Stomach (tissue), 9 donors: ENCODE measurements around the gene AKR1A1. TPM values are rescaled to one million over a fixed set of nuclear protein-coding genes. Genes with fewer than 3 reads are reported as not detected.

Experiments used
- DNase-seq, 2 donors: peaks; one replicate each; pipeline versions ENCODE4 v3.0.0 to v3.0.0-alpha.2; 2013 to 2019
- H3K27ac ChIP-seq, 5 donors: fragments of 200-600 bp in 4 of 5; sonication (generic) in 4 of 5; one replicate each; pipeline ENCODE4 v1.5.1; 2013 to 2019; ENCODE audit warnings: mild to moderate bottlenecking in 1 of 5, moderate library complexity in 1 of 5
- H3K27me3 ChIP-seq, 3 donors: fragments of 200-600 bp; sonication (generic); one replicate each; pipeline ENCODE4 v1.5.1; 2017 to 2019; ENCODE audit warnings: mixed run types in 1 of 3
- H3K36me3 ChIP-seq, 4 donors: fragments of 200-600 bp; sonication (generic); 1 replicate in 3 of 4; 2 replicates in 1 of 4; pipeline ENCODE4 v1.5.1; 2016 to 2019
- H3K4me1 ChIP-seq, 4 donors: fragments of 200-600 bp; sonication (generic); one replicate each; pipeline ENCODE4 v1.5.1; 2016 to 2019
- H3K4me3 ChIP-seq, 4 donors: fragments of 200-600 bp; sonication (generic) in 3 of 4; one replicate each; pipeline ENCODE4 v1.5.1; 2016 to 2019; ENCODE audit warnings: mild to moderate bottlenecking in 1 of 4
- H3K9me3 ChIP-seq, 4 donors: fragments of 200-600 bp; sonication (generic); one replicate each; pipeline ENCODE4 v1.5.1; 2016 to 2019
- CTCF ChIP-seq, 7 experiments: fragments of 450-650 bp in 4 of 7; fragments of 200-600 bp in 3 of 7; sonication (generic) in 3 of 7; IDR thresholded peaks; one replicate each; pipeline ENCODE4 v1.5.1; 2016 to 2019; ENCODE audit warnings: antibody characterized with exemption in 7 of 7, control low read depth in 2 of 7, mild to moderate bottlenecking in 1 of 7
- EP300 ChIP-seq: sonication (generic); formaldehyde crosslinking; IDR thresholded peaks from one replicate; pipeline ENCODE4 v1.6.1; 2017; ENCODE audit warnings: antibody characterized with exemption
- POLR2A ChIP-seq, 4 donors: fragments of 450-650 bp; IDR thresholded peaks; one replicate each; pipeline ENCODE4 v1.6.1; 2016; ENCODE audit warnings: antibody characterized with exemption in 4 of 4, control low read depth in 2 of 4, mild to moderate bottlenecking in 1 of 4, moderate library complexity in 1 of 4
- POLR2AphosphoS5 ChIP-seq, 3 donors: sonication (generic); formaldehyde crosslinking; IDR thresholded peaks; one replicate each; pipeline ENCODE4 v1.6.1; 2016; ENCODE audit warnings: antibody characterized with exemption in 3 of 3
- WGBS, 5 donors: extraction: QIAGEN DNeasy Blood & Tissue Kit in 3 of 5; methylation state at CpG; one replicate each; pipeline versions ENCODE4 v1.1.5 to v1.1.7; 2013 to 2018; 5-methylcytosine and 5-hydroxymethylcytosine counted together
- intact Hi-C: fragments of 100-400 bp; cut with DNase I; formaldehyde crosslinking; loops from one replicate; pipeline ENCODE4 v1.15.1; 2023; ENCODE audit warnings: low total_unique reads
- polyA plus RNA-seq, 3 donors: library from polyadenylated mRNA; stranded (reverse); fragments of 200-250 nt; gene quantifications; one replicate each; pipeline ENCODE4 v1.2.3, GENCODE V29; 2013
- total RNA-seq, 5 donors: library from RNA; depleted of rRNA; stranded (reverse); fragments of >200 nt; gene quantifications; one replicate each; pipeline versions ENCODE4 v1.1.0 to v1.2.3, GENCODE V29; 2014 to 2016
- donor health status: healthy with polysubstance abuse.
- donor health status: Bipolar disorder and iron deficiency.
- donor health status: healthy.

The AKR1A1 gene
- total and polyA plus RNA-seq, 8 donors: 10.5 to 246 (median 184) TPM

- TF ChIP-seq CTCF (IDR thresholded peaks at IDR 0.05): no peak
- no peak for TF ChIP-seq EP300
- no peak for TF ChIP-seq POLR2A (IDR thresholded peaks at IDR 0.05)
- no peak for TF ChIP-seq POLR2AphosphoS5 (IDR thresholded peaks at IDR 0.05)
- Histone ChIP-seq H3K9me3 (no peaks in the 10 kb centered on the region), H3K36me3 (peaks cover 0 to 23% (median 10%) of the 10 kb centered on the region in 4 donors), H3K4me3 (no peak overlapping the region), H3K4me1 (peaks cover 11 to 38% (median 31%) of the 10 kb centered on the region in 4 donors), H3K27me3 (no peaks in the 10 kb centered on the region), H3K27ac (no peak overlapping the region)
- DNase-seq: no peak
- intact Hi-C loops: no loop called here
- 81 to 90% (median 83%) methylated on average over 14 of the region's 14 CpGs for WGBS, 5 donors
Measured at GRCh38 chr1:45503462-45504360, 46.9 kb upstream of the AKR1A1 start.

DNA sequence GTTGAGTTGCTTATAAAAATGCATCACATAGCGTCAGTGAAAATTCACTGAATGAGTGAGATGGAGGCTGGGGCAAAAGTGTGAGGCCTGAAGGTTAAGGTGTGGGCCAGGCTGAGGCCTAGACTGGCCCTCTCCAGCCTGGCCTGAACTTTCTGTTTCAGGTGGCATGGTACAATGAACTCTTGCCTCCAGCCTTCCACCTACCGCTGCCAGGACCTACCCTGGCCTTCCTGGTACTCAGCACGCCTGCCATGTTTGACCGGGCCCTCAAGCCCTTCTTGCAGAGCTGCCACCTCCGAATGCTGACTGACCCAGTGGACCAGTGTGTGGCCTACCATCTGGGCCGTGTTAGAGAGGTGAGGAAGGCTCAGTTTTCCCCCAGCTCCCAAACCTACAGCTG lies 43.4 kb upstream of the AKR1A1 start:
- no peaks in the 10 kb centered on the region for H3K27me3 ChIP-seq
- peak overlapping the region in 1 of 5 donors; percentile 20 for H3K27ac ChIP-seq
- TF ChIP-seq POLR2A (IDR thresholded peaks at IDR 0.05): no peak
- TF ChIP-seq POLR2AphosphoS5 (IDR thresholded peaks at IDR 0.05): no peak
- no peak for TF ChIP-seq EP300
- no peak for TF ChIP-seq CTCF (IDR thresholded peaks at IDR 0.05)
- no peaks in the 10 kb centered on the region for H3K9me3 ChIP-seq
- intact Hi-C loops: loop anchor here (5.0 kb wide), 1 partner anchor 65 kb away; no protein-coding TSS in a partner anchor
- peaks cover 0 to 21% (median 10%) of the 10 kb centered on the region in 4 donors for H3K4me1 ChIP-seq
- DNase-seq: no peak
- H3K4me3 ChIP-seq: no peak overlapping the region
- H3K36me3 ChIP-seq: peaks cover 23 to 58% (median 44%) of the 10 kb centered on the region in 4 donors
- 89 to 94% (median 92%) methylated on average over 6 of the region's 6 CpGs for WGBS, 5 donors

- DNase-seq: no peak
- H3K27me3 ChIP-seq: no peaks in the 10 kb centered on the region
- H3K9me3 ChIP-seq: no peaks in the 10 kb centered on the region
- H3K4me3 ChIP-seq: no peak overlapping the region
- peak overlapping the region in 3 of 5 donors; percentile 32 to 42 (median 37) for H3K27ac ChIP-seq
- intact Hi-C loops: loop anchor here (5.0 kb wide), 1 partner anchor 64 kb away; no protein-coding TSS in a partner anchor
- WGBS, 5 donors: 66 to 81% (median 72%) methylated on average over 4 of the region's 4 CpGs
- TF ChIP-seq POLR2AphosphoS5 (IDR thresholded peaks at IDR 0.05): no peak
- TF ChIP-seq POLR2A (IDR thresholded peaks at IDR 0.05): no peak
- TF ChIP-seq EP300: no peak
- TF ChIP-seq CTCF (IDR thresholded peaks at IDR 0.05): no peak
- H3K4me1 ChIP-seq: peaks cover 0 to 19% (median 8%) of the 10 kb centered on the region in 4 donors
- peaks cover 29 to 65% (median 51%) of the 10 kb centered on the region in 4 donors for H3K36me3 ChIP-seq
Measured at GRCh38 chr1:45507893-45508292, 42.7 kb upstream of the AKR1A1 start.

DNA sequence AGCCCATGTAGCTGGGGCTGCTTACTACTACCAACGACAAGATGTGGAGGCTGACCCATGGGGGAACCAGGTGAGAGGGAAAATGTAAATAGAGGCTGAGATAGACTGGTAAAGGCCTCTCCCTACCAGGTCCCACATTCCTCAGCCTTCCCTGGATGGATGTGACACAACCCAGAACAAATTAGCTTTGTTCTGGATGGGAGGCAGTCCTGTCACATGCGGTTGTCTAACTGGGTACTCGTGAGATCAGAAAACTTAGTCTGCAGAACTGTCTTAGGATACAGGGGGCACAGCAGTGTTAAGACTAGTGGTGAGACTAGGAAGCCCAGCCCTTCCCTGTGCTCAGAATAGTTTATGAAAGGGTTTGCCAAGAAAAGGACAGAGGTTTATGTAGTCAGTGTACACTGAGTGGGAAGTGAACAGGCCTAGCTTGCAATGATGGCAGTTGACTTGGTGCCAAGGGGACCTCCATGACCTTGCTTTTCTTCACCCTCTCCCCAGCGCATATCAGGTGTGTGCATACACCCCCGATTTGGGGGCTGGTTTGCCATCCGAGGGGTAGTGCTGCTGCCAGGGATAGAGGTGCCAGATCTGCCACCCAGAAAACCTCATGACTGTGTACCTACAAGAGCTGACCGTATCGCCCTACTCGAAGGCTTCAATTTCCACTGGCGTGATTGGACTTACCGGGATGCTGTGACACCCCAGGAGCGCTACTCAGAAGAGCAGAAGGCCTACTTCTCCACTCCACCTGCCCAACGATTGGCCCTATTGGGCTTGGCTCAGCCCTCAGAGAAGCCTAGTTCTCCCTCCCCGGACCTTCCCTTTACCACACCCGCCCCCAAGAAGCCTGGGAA lies 42.1 kb upstream of the AKR1A1 start:
- no peak for DNase-seq
- intact Hi-C loops: loop anchor here (5.0 kb wide), 1 partner anchor 64 kb away; no protein-coding TSS in a partner anchor
- H3K27ac ChIP-seq: peak overlapping the region in 3 of 5 donors; percentile 32 to 42 (median 37)
- H3K9me3 ChIP-seq: no peaks in the 10 kb centered on the region
- H3K4me3 ChIP-seq: no peak overlapping the region
- TF ChIP-seq POLR2A (IDR thresholded peaks at IDR 0.05) (no peak), EP300 (no peak), POLR2AphosphoS5 (IDR thresholded peaks at IDR 0.05) (no peak), CTCF (IDR thresholded peaks at IDR 0.05) (no peak)
- WGBS, 5 donors: 64 to 71% (median 66%) methylated on average over 12 to 15 of the region's 15 CpGs
- H3K36me3 ChIP-seq: peaks cover 35 to 71% (median 58%) of the 10 kb centered on the region in 4 donors
- peaks cover 0 to 23% (median 8%) of the 10 kb centered on the region in 4 donors for H3K4me1 ChIP-seq
- no peaks in the 10 kb centered on the region for H3K27me3 ChIP-seq
